ENCODE measurements around the gene CNTN4. TPM values are rescaled to one million over a fixed set of nuclear protein-coding genes. Genes with fewer than 3 reads are reported as not detected.

The CNTN4 gene
- total RNA-seq, 1 experiment from 2014 or later, result 1.6 TPM

DNA sequence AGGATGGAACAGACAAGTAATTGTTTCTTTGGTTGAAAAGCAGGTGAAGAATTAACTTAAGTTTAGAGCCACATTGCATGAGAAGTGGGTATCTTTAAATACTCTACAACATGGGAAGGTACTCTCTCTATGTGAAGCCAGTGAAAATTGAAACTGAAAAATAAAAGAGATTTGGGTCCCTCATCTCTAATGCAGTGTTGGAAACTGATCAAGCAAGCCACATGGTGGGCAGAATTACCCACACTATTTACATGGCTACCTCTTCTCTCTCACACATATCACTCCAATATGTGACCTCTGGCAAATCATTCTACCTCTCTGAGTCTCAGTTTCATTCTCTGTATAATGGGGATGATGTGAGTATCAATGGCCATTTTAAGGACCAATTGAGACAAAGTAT lies 672.5 kb downstream of the CNTN4 start:
- TF ChIP-seq, protein P1, sequence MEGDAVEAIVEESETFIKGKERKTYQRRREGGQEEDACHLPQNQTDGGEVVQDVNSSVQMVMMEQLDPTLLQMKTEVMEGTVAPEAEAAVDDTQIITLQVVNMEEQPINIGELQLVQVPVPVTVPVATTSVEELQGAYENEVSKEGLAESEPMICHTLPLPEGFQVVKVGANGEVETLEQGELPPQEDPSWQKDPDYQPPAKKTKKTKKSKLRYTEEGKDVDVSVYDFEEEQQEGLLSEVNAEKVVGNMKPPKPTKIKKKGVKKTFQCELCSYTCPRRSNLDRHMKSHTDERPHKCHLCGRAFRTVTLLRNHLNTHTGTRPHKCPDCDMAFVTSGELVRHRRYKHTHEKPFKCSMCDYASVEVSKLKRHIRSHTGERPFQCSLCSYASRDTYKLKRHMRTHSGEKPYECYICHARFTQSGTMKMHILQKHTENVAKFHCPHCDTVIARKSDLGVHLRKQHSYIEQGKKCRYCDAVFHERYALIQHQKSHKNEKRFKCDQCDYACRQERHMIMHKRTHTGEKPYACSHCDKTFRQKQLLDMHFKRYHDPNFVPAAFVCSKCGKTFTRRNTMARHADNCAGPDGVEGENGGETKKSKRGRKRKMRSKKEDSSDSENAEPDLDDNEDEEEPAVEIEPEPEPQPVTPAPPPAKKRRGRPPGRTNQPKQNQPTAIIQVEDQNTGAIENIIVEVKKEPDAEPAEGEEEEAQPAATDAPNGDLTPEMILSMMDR (conservative IDR thresholded peaks at IDR 0.05), result no peak
- H3K56ac ChIP-seq (ENCODE audit: insufficient read length, low read depth, low read length), result no peak overlapping the region
- H3K27me3 ChIP-seq (ENCODE audit: insufficient read depth, low read length), result no peaks in the 10 kb centered on the region
- no peak overlapping the region for H3K23ac ChIP-seq (ENCODE audit: insufficient read length, low read depth, low read length)
- Mint-ChIP-seq H3K36me3 (ENCODE audit: insufficient read depth in 1 of 3, low read depth in 3 of 3) (no peaks in the 10 kb centered on the region), H3K9me3 (no peaks in the 10 kb centered on the region), H3K27ac (no peak overlapping the region), H3K27me3 (ENCODE audit: low read depth) (no peaks in the 10 kb centered on the region), H3K4me1 (peaks cover 25 to 33% of the 10 kb centered on the region in 2 experiments), H3K4me3 (no peak overlapping the region)
- no peak overlapping the region for H3K4me2 ChIP-seq (ENCODE audit: insufficient read depth, insufficient read length, low read length)
- H4K8ac ChIP-seq (replicated peaks; ENCODE audit: insufficient read length, low read depth, low read length), result no peak overlapping the region
- no peaks in the 10 kb centered on the region for H4K20me1 ChIP-seq (ENCODE audit: control insufficient read depth, insufficient read depth, insufficient read length)
- H4K91ac ChIP-seq (ENCODE audit: insufficient read length, low read depth, low read length), result no peak overlapping the region
- H3K18ac ChIP-seq (ENCODE audit: insufficient read length, low read depth, low read length), result no peak overlapping the region
- no peaks in the 10 kb centered on the region for H3K23me2 ChIP-seq (ENCODE audit: insufficient read length, low read depth, low read length, poor library complexity, severe bottlenecking)
- no peak overlapping the region for H3K14ac ChIP-seq (ENCODE audit: insufficient read depth, low read length)
- H3K79me1 ChIP-seq (ENCODE audit: insufficient read depth, low read depth, low read length, poor library complexity, severe bottlenecking), result no peaks in the 10 kb centered on the region
- H2AFZ ChIP-seq (ENCODE audit: low read length), result no peak overlapping the region
- no peak overlapping the region for H4K5ac ChIP-seq (ENCODE audit: insufficient read length, low read depth, low read length)
- H3K79me2 ChIP-seq (ENCODE audit: insufficient read depth, low read length), result no peaks in the 10 kb centered on the region
- H2AK5ac ChIP-seq (ENCODE audit: insufficient read length, low read length), result no peak overlapping the region
- H3K9ac ChIP-seq (ENCODE audit: extremely low read depth, insufficient read length, low read length), result no peak overlapping the region
- no peaks in the 10 kb centered on the region for H3K9me3 ChIP-seq (ENCODE audit: control insufficient read depth, low read depth, low read length)
- no peak overlapping the region for H2BK20ac ChIP-seq (ENCODE audit: low read depth, low read length, poor library complexity, severe bottlenecking)
- H3K27ac ChIP-seq (ENCODE audit: insufficient read length, low read depth, low read length), result no peak overlapping the region
- no peak overlapping the region for H2BK5ac ChIP-seq (ENCODE audit: insufficient read length, low read length)
- DNase-seq, result no peak
- no peak overlapping the region for H2BK12ac ChIP-seq (ENCODE audit: insufficient read length, low read depth, low read length)
- H3T11ph ChIP-seq (ENCODE audit: low read length), result no peak overlapping the region
- H2BK120ac ChIP-seq (ENCODE audit: low read depth, low read length, poor library complexity, severe bottlenecking), result no peak overlapping the region
- peaks cover 6% of the 10 kb centered on the region for H3K4me1 ChIP-seq (ENCODE audit: insufficient read depth, low read length)
- no peak overlapping the region for H2BK15ac ChIP-seq (ENCODE audit: low read depth, low read length)
- H3K4ac ChIP-seq (ENCODE audit: low read depth, low read length), result no peak overlapping the region

Measured in H9 (cell line).